Kidney (tissue), 14 donors: ENCODE measurements around the gene TGFBR2. TPM values are rescaled to one million over a fixed set of nuclear protein-coding genes. Genes with fewer than 3 reads are reported as not detected.

Source experiments
- DNase-seq, 5 donors: peaks; one replicate each; pipeline ENCODE4 v3.0.0-alpha.2; 2013 to 2020
- FAIRE-seq: peaks from 2 replicates; lab custom pipeline; 2012; peaks lifted over from hg19 to GRCh38; lab: Jason Lieb, UNC
- H3K27ac ChIP-seq, 2 donors: one replicate each; pipeline ENCODE4 v1.7.0; 2013; ENCODE audit warnings: low read depth in 2 of 2, low read length in 2 of 2, inconsistent platforms in 1 of 2
- H3K27me3 ChIP-seq: one replicate; pipeline ENCODE4 v1.7.1; 2013; ENCODE audit warnings: low read length, inconsistent platforms; ENCODE audit not compliant: control insufficient read depth, insufficient read depth
- H3K36me3 ChIP-seq, 3 donors: one replicate each; pipeline versions ENCODE4 v1.7.0 to v1.7.1; 2013; ENCODE audit warnings: low read length in 3 of 3, control low read depth in 1 of 3, inconsistent platforms in 1 of 3; ENCODE audit not compliant: insufficient read depth in 3 of 3, control insufficient read depth in 2 of 3
- H3K4me1 ChIP-seq, 3 donors: one replicate each; pipeline versions ENCODE4 v1.7.0 to v1.7.1; 2013; ENCODE audit warnings: low read length in 3 of 3, inconsistent platforms in 1 of 3, low read depth in 1 of 3; ENCODE audit not compliant: control insufficient read depth in 2 of 3, insufficient read depth in 2 of 3
- H3K4me3 ChIP-seq, 3 donors: one replicate each; pipeline versions ENCODE4 v1.7.0 to v1.8.1; 2013; ENCODE audit warnings: low read length in 3 of 3, control low read depth in 1 of 3, inconsistent platforms in 1 of 3
- H3K9ac ChIP-seq, 3 donors: one replicate each; pipeline versions ENCODE4 v1.7.0 to v1.7.1; 2013; ENCODE audit warnings: low read length in 3 of 3, control low read depth in 1 of 3, inconsistent platforms in 1 of 3
- H3K9me3 ChIP-seq, 3 donors: one replicate each; pipeline versions ENCODE4 v1.7.0 to v1.7.1; 2013; ENCODE audit warnings: low read length in 3 of 3, control low read depth in 1 of 3, inconsistent platforms in 1 of 3; ENCODE audit not compliant: control insufficient read depth in 2 of 3, insufficient read depth in 1 of 3
- CTCF ChIP-seq: IDR thresholded peaks from 3 replicates; pipeline ENCODE4 v1.5.1; 2012; ENCODE audit warnings: mild to moderate bottlenecking, moderate library complexity, borderline replicate concordance; ENCODE audit not compliant: insufficient read depth; ENCODE audit errors: extremely low read depth
- intact Hi-C: fragments of 100-400 bp; cut with DNase I; formaldehyde crosslinking; loops from one replicate; pipeline ENCODE4 v1.11.1; 2022
- polyA plus RNA-seq: library from polyadenylated mRNA; stranded (reverse); fragments of 350-450 nt; fragmentation: Illumina TruSeq; extraction: RNeasy Lipid Tissue Mini Kit (QIAGEN cat#74804); gene quantifications from one replicate; pipeline ENCODE4 v1.2.3, GENCODE V29; 2014; ENCODE audit warnings: low read depth, low replicate concordance; ENCODE audit not compliant: insufficient read depth
- total RNA-seq: library from RNA; stranded (reverse); fragmentation: NEBNext Ultra II Directional; extraction: Animal tissue kit (Norgen Biotek cat#: 25700); gene quantifications from one replicate; pipeline ENCODE4 v1.2.1, GENCODE V29; 2021
- donor health status: control.
- donor health status: control.
- donor health status: control.
- donor health status: control.
- donor health status: control.
- donor health status: DM: yes; HTN: yes; CAD: no.
- donor health status: Normal renal cell carcinoma (clear cell type).

TGFBR2 gene
- total and polyA plus RNA-seq, 2 donors from 2014 or later = 81.8 to 243 TPM

- intact Hi-C loops = no loop called here
- Histone ChIP-seq H3K36me3 (peaks cover 0 to 18% (median 15%) of the 10 kb centered on the region in 3 donors), H3K9ac (no peak overlapping the region), H3K4me3 (no peak overlapping the region), H3K9me3 (no peaks in the 10 kb centered on the region), H3K27ac (no peak overlapping the region), H3K4me1 (peaks cover 2 to 10% (median 3%) of the 10 kb centered on the region in 3 donors), H3K27me3 (no peaks in the 10 kb centered on the region)
- FAIRE-seq = no peak
- no peak for TF ChIP-seq CTCF
- DNase-seq = no peak
Measured at GRCh38 chr3:30695302-30696061, 89.1 kb downstream of the TGFBR2 start.

DNA sequence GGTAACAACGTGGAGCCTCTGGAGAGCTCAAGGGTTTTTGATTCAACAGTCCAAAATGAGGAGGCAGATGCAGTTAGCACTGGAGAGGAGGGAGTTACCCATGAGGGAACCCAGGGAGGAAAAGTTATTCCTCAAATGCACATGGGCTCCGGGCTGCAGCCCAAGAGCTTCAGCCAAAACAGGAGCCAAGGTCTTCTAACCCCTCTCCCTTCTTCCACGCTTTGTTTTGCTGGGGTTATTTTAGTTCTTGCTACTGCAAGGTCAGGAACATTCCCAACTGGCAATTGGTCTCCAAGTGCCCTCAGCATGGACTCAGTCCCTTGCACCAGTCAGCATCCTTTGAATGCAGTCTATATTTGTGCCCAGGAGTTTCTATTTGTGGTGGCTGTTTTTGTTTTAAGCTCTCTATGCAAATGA is 90.0 kb downstream of the TGFBR2 start:
- no peak overlapping the region for H3K4me3 ChIP-seq
- peaks cover 2 to 3% (median 3%) of the 10 kb centered on the region in 3 donors for H3K4me1 ChIP-seq
- H3K9me3 ChIP-seq = no peaks in the 10 kb centered on the region
- no peaks in the 10 kb centered on the region for H3K27me3 ChIP-seq
- FAIRE-seq (no peak), DNase-seq (no peak)
- intact Hi-C loops = no loop called here
- TF ChIP-seq CTCF = no peak
- H3K36me3 ChIP-seq = peaks cover 0 to 14% (median 12%) of the 10 kb centered on the region in 3 donors
- no peak overlapping the region for H3K9ac ChIP-seq
- H3K27ac ChIP-seq = no peak overlapping the region

GRCh38 chr3:30696896-30697295 is 90.5 kb downstream of the TGFBR2 start:
- Histone ChIP-seq H3K4me3 (no peak overlapping the region), H3K9me3 (no peaks in the 10 kb centered on the region), H3K27ac (no peak overlapping the region), H3K4me1 (peaks cover 2 to 3% (median 3%) of the 10 kb centered on the region in 3 donors), H3K36me3 (peaks cover 0 to 14% (median 11%) of the 10 kb centered on the region in 3 donors), H3K9ac (no peak overlapping the region), H3K27me3 (no peaks in the 10 kb centered on the region)
- DNase-seq (no peak), FAIRE-seq (no peak)
- TF ChIP-seq CTCF = no peak
- intact Hi-C loops = no loop called here
